Neural cell (in vitro differentiated cells): ENCODE results near the gene NSG1. TPM values are rescaled to one million over a fixed set of nuclear protein-coding genes. Genes with fewer than 3 reads are reported as not detected.

ENCODE experiments used
- H2AFZ ChIP-seq: fragments of 200-600, 300-800 bp; sonication (generic), shearing (Covaris generic); 2 replicates; pipeline ENCODE4 v1.6.0; 2014; ENCODE audit warnings: low read depth, mild to moderate bottlenecking, antibody characterized with exemption, low read length, moderate library complexity
- H3F3A ChIP-seq: fragments of 200-600 bp; shearing (Covaris generic); 2 replicates; pipeline ENCODE4 v1.6.1; 2016; ENCODE audit warnings: mild to moderate bottlenecking, moderate library complexity, mixed read lengths, antibody characterized with exemption, low read length; ENCODE audit not compliant: insufficient read depth, poor library complexity, severe bottlenecking
- H3K27ac ChIP-seq: fragments of 200-600, 300-800 bp; sonication (generic), shearing (Covaris generic); 2 replicates; pipeline ENCODE4 v1.5.1; 2014; ENCODE audit warnings: mild to moderate bottlenecking, low read length, moderate library complexity
- H3K27me3 ChIP-seq: fragments of 300-800, 200-600 bp; sonication (generic), shearing (Covaris generic); 2 replicates; pipeline ENCODE4 v1.6.0; 2014; ENCODE audit warnings: mild to moderate bottlenecking, low read depth, low read length, moderate library complexity; ENCODE audit not compliant: insufficient read depth
- H3K36me3 ChIP-seq: fragments of 300-800, 200-600 bp; sonication (generic), shearing (Covaris generic); 2 replicates; pipeline ENCODE4 v1.5.1; 2014; ENCODE audit warnings: mild to moderate bottlenecking, antibody characterized with exemption, low read length, moderate library complexity; ENCODE audit not compliant: insufficient read depth
- H3K4me2 ChIP-seq: fragments of 300-800, 200-600 bp; sonication (generic), shearing (Covaris generic); 2 replicates; pipeline ENCODE4 v1.6.0; 2014; ENCODE audit warnings: mild to moderate bottlenecking, low read length
- H3K4me3 ChIP-seq: fragments of 300-800, 200-600 bp; sonication (generic), shearing (Covaris generic); 2 replicates; pipeline ENCODE4 v1.5.1; 2014; ENCODE audit warnings: mild to moderate bottlenecking, low read length, moderate library complexity
- H3K79me2 ChIP-seq: fragments of 200-600 bp; shearing (Covaris generic); replicated peaks from 2 replicates; pipeline ENCODE4 v1.6.0; 2014; ENCODE audit warnings: mild to moderate bottlenecking, low read length, moderate library complexity; ENCODE audit not compliant: insufficient read depth
- H3K9ac ChIP-seq: fragments of 300-800, 200-600 bp; sonication (generic), shearing (Covaris generic); 2 replicates; pipeline ENCODE4 v1.6.1; 2016; ENCODE audit warnings: mild to moderate bottlenecking, low read length, mixed read lengths
- H3K9me2 ChIP-seq: fragments of 200-600 bp; shearing (Covaris generic); 2 replicates; pipeline ENCODE4 v1.6.1; 2016; ENCODE audit warnings: mild to moderate bottlenecking, low read length, mixed read lengths; ENCODE audit not compliant: insufficient read depth
- H3K9me3 ChIP-seq: fragments of 200-600, 300-800 bp; sonication (generic), shearing (Covaris generic); 2 replicates; pipeline ENCODE4 v1.6.1; 2016; ENCODE audit warnings: mild to moderate bottlenecking, mixed run types, low read length, moderate library complexity, mixed read lengths
- H4K20me1 ChIP-seq: fragments of 200-600 bp; shearing (Covaris generic); 2 replicates; pipeline ENCODE4 v1.6.1; 2016; ENCODE audit warnings: mild to moderate bottlenecking, mixed run types; ENCODE audit not compliant: insufficient read depth
- CTCF ChIP-seq: fragments of 450-650 bp; IDR thresholded peaks from 2 replicates; pipeline ENCODE4 v1.5.1; 2014; ENCODE audit warnings: antibody characterized with exemption, mild to moderate bottlenecking, moderate library complexity; ENCODE audit not compliant: poor library complexity, severe bottlenecking
- EP300 ChIP-seq: fragments of 450-650 bp; conservative IDR thresholded peaks from 2 replicates; pipeline ENCODE4 v1.6.1; 2014; ENCODE audit warnings: antibody characterized with exemption, mild to moderate bottlenecking, moderate library complexity; ENCODE audit not compliant: poor library complexity, severe bottlenecking
- EZH2 ChIP-seq: fragments of 200-600, 300-800 bp; shearing (Covaris generic), sonication (generic); IDR thresholded peaks from 2 replicates; pipeline ENCODE4 v1.6.1; 2014; ENCODE audit warnings: antibody characterized with exemption, low read length, borderline replicate concordance, mild to moderate bottlenecking; ENCODE audit not compliant: insufficient read depth, poor library complexity, severe bottlenecking
- MXI1 ChIP-seq: fragments of 450-650 bp; conservative IDR thresholded peaks from 2 replicates; pipeline ENCODE4 v1.6.1; 2014; ENCODE audit warnings: antibody characterized with exemption, mild to moderate bottlenecking; ENCODE audit not compliant: poor library complexity, severe bottlenecking
- POLR2AphosphoS5 ChIP-seq: IDR thresholded peaks from 2 replicates; pipeline ENCODE4 v1.6.1; 2012
- RAD21 ChIP-seq: fragments of 450-650 bp; conservative IDR thresholded peaks from 2 replicates; pipeline ENCODE4 v1.6.1; 2014; ENCODE audit warnings: antibody characterized with exemption, mild to moderate bottlenecking, moderate library complexity
- REST ChIP-seq: IDR thresholded peaks from 2 replicates; pipeline ENCODE4 v1.6.1; 2012; ENCODE audit warnings: borderline replicate concordance
- TAF1 ChIP-seq: IDR thresholded peaks from 2 replicates; pipeline ENCODE4 v1.6.1; 2012; ENCODE audit warnings: low read depth
- polyA plus RNA-seq: library from polyadenylated mRNA; depleted of rRNA; stranded (reverse); fragments of >200 nt; gene quantifications from 2 replicates; pipeline ENCODE4 v1.2.3, GENCODE V29; 2014

Gene NSG1
- polyA plus RNA-seq, 1 donor from 2014 or later, result 921 TPM

GRCh38 chr4:4343038-4343437, 43.9 kb upstream of the NSG1 start:
- Histone ChIP-seq H3K9me3 (no peaks in the 10 kb centered on the region), H3F3A (no peaks in the 10 kb centered on the region), H3K9me2 (no peaks in the 10 kb centered on the region), H3K79me2 (no peaks in the 10 kb centered on the region), H3K27me3 (no peaks in the 10 kb centered on the region), H3K9ac (no peak overlapping the region), H3K4me3 (no peak overlapping the region), H2AFZ (no peak overlapping the region), H3K36me3 (no peaks in the 10 kb centered on the region), H4K20me1 (no peaks in the 10 kb centered on the region), H3K27ac (no peak overlapping the region), H3K4me2 (no peak overlapping the region)
- TF ChIP-seq RAD21, result no peak
- no peak for TF ChIP-seq EZH2
- no peak for TF ChIP-seq EP300
- no peak for TF ChIP-seq POLR2AphosphoS5
- no peak for TF ChIP-seq REST

- Histone ChIP-seq H3F3A (no peaks in the 10 kb centered on the region), H4K20me1 (no peaks in the 10 kb centered on the region), H3K9me3 (no peaks in the 10 kb centered on the region), H3K4me3 (no peak overlapping the region), H3K9ac (no peak overlapping the region), H3K36me3 (no peaks in the 10 kb centered on the region), H3K27me3 (no peaks in the 10 kb centered on the region), H3K4me2 (no peak overlapping the region), H3K9me2 (no peaks in the 10 kb centered on the region), H2AFZ (no peak overlapping the region), H3K27ac (no peak overlapping the region), H3K79me2 (no peaks in the 10 kb centered on the region)
- TF ChIP-seq REST (no peak), EZH2 (no peak), RAD21 (no peak), MXI1 (no peak), TAF1 (no peak), POLR2AphosphoS5 (no peak), EP300 (no peak), CTCF (no peak)
Measured at GRCh38 chr4:4344915-4345527, 41.9 kb upstream of the NSG1 start.
